Osteoblast (primary cell): Measurements from ENCODE around the gene CDK15. TPM values are rescaled to one million over a fixed set of nuclear protein-coding genes. Genes with fewer than 3 reads are reported as not detected.

Experiments used
- DNase-seq: peaks from one replicate; pipeline ENCODE4 v3.0.0; 2011; ENCODE audit warnings: low spot score, mixed read lengths; ENCODE audit not compliant: insufficient read length; ENCODE audit errors: missing footprints
- H2AFZ ChIP-seq: 2 replicates; pipeline ENCODE4 v1.6.0; 2011; ENCODE audit warnings: mild to moderate bottlenecking, low read length
- H3K27ac ChIP-seq: 2 replicates; pipeline ENCODE4 v1.5.1; 2011; ENCODE audit warnings: mild to moderate bottlenecking, low read depth, low read length, moderate library complexity
- H3K27me3 ChIP-seq: 2 replicates; pipeline ENCODE4 v1.6.0; 2012; ENCODE audit warnings: mild to moderate bottlenecking, control low read depth, inconsistent platforms, low read length, moderate library complexity; ENCODE audit not compliant: insufficient read depth
- H3K36me3 ChIP-seq: 2 replicates; pipeline ENCODE4 v1.5.1; 2011; ENCODE audit warnings: mild to moderate bottlenecking, low read length, control low read depth, moderate library complexity; ENCODE audit not compliant: insufficient read depth
- H3K4me1 ChIP-seq: 2 replicates; pipeline ENCODE4 v1.5.1; 2011; ENCODE audit warnings: mild to moderate bottlenecking, low read length, control low read depth, moderate library complexity; ENCODE audit not compliant: insufficient read depth
- H3K4me2 ChIP-seq: 2 replicates; pipeline ENCODE4 v1.6.0; 2011; ENCODE audit warnings: mild to moderate bottlenecking, low read length; ENCODE audit not compliant: insufficient read depth
- H3K4me3 ChIP-seq: fragments of 200-600 bp; sonication (generic); 3 replicates; pipeline ENCODE4 v1.5.1; 2012; ENCODE audit warnings: mild to moderate bottlenecking, low read length, inconsistent platforms; ENCODE audit not compliant: insufficient read depth
- H3K79me2 ChIP-seq: 2 replicates; pipeline ENCODE4 v1.6.0; 2012; ENCODE audit warnings: mild to moderate bottlenecking, low read length, control low read depth, inconsistent platforms; ENCODE audit not compliant: insufficient read depth
- H3K9me3 ChIP-seq: 2 replicates; pipeline ENCODE4 v1.5.1; 2011; ENCODE audit warnings: low read depth, low read length, control low read depth
- H4K20me1 ChIP-seq: 2 replicates; pipeline ENCODE4 v1.6.0; 2012; ENCODE audit warnings: mild to moderate bottlenecking, low read length, control low read depth; ENCODE audit not compliant: insufficient read depth
- total RNA-seq: library from RNA; depleted of rRNA; stranded (reverse); fragments of >200 nt; gene quantifications from 2 replicates; pipeline ENCODE4 v1.2.3, GENCODE V29; 2012
- TF ChIP-seq, protein P1 (sequence below): IDR thresholded peaks from 2 replicates; pipeline ENCODE4 v1.5.1; 2011; ENCODE audit warnings: mild to moderate bottlenecking, low read depth, low read length, moderate library complexity; ENCODE audit errors: extremely low read depth

The CDK15 gene
- total RNA-seq, 1 donor: 4.7 TPM

DNA sequence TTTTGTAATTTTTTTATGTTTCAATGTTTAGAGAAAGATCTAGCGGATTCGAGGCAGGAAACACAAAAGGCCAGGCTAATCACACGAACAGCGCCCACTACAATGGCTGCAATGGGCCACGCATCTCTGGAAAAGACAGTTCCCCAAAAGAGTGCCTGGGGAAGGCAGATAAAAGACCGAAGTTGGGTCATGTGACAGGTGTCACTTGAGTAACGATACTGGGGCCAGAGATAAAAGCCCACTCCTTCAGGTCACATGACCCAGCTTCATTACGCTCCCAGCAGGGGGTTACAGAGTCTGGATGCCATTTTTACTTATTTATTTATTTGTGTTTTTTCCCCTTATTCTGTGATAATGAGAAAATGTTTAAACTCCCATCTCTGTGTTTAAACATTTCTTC is 95.4 kb downstream of the CDK15 start:
- H3K79me2 ChIP-seq: no peaks in the 10 kb centered on the region
- no peak overlapping the region for H2AFZ ChIP-seq
- no peak overlapping the region for H3K27ac ChIP-seq
- no peaks in the 10 kb centered on the region for H3K36me3 ChIP-seq
- TF ChIP-seq, protein P1, sequence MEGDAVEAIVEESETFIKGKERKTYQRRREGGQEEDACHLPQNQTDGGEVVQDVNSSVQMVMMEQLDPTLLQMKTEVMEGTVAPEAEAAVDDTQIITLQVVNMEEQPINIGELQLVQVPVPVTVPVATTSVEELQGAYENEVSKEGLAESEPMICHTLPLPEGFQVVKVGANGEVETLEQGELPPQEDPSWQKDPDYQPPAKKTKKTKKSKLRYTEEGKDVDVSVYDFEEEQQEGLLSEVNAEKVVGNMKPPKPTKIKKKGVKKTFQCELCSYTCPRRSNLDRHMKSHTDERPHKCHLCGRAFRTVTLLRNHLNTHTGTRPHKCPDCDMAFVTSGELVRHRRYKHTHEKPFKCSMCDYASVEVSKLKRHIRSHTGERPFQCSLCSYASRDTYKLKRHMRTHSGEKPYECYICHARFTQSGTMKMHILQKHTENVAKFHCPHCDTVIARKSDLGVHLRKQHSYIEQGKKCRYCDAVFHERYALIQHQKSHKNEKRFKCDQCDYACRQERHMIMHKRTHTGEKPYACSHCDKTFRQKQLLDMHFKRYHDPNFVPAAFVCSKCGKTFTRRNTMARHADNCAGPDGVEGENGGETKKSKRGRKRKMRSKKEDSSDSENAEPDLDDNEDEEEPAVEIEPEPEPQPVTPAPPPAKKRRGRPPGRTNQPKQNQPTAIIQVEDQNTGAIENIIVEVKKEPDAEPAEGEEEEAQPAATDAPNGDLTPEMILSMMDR: no peak
- no peaks in the 10 kb centered on the region for H3K9me3 ChIP-seq
- H3K4me2 ChIP-seq: no peak overlapping the region
- DNase-seq: no peak
- no peaks in the 10 kb centered on the region for H4K20me1 ChIP-seq
- peaks cover 11% of the 10 kb centered on the region for H3K4me1 ChIP-seq
- no peaks in the 10 kb centered on the region for H3K27me3 ChIP-seq
- no peak overlapping the region for H3K4me3 ChIP-seq

DNA sequence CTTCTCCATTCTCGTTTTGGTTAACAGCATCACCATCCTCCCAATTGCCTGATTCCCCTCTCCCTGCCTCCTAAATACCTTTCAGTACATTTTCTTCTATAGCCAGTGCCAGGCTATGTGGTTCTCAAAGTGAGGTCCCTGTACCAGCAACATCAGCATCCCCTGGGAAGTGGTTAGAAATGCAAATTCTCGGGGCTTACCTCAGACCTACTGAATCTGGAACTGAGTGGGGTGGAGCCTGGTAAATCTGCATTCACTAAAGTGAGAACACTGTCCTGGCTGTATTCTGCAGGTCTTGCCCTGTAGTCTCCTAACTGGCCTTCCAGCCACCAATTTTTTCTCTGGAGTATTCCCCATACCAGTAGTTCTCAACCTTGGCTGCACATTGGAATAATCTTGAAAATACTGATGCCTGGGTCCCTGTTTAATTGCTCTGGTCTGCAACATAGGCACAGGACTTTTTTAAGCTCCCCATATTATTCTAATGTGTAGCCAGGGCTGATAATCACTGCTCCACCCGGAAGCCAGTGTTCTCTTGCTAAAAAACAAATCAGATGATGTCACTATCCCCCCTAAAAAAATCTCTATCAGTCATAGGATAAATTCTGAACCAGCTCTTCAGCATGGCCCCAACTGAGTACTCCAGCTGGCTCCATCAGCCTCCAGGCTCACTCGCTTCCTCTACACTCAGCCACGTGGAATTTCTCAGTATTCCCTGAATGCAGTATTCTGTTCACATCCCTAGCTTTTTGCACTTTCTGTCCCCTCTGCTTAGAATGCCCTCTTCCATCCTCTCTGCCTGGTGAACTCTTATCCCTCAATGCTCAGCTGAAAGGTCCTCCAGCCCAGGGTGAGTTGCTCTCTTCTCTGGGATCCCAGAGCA is 98.4 kb downstream of the CDK15 start:
- Histone ChIP-seq H3K9me3 (no peaks in the 10 kb centered on the region), H3K4me2 (peak overlapping the region; percentile 12), H3K4me3 (no peak overlapping the region), H3K27ac (no peak overlapping the region), H4K20me1 (no peaks in the 10 kb centered on the region), H2AFZ (peak overlapping the region; percentile 74), H3K79me2 (no peaks in the 10 kb centered on the region), H3K36me3 (no peaks in the 10 kb centered on the region), H3K4me1 (peaks cover 34% of the 10 kb centered on the region), H3K27me3 (no peaks in the 10 kb centered on the region)
- TF ChIP-seq, protein P1: no peak
- DNase-seq: no peak

DNA sequence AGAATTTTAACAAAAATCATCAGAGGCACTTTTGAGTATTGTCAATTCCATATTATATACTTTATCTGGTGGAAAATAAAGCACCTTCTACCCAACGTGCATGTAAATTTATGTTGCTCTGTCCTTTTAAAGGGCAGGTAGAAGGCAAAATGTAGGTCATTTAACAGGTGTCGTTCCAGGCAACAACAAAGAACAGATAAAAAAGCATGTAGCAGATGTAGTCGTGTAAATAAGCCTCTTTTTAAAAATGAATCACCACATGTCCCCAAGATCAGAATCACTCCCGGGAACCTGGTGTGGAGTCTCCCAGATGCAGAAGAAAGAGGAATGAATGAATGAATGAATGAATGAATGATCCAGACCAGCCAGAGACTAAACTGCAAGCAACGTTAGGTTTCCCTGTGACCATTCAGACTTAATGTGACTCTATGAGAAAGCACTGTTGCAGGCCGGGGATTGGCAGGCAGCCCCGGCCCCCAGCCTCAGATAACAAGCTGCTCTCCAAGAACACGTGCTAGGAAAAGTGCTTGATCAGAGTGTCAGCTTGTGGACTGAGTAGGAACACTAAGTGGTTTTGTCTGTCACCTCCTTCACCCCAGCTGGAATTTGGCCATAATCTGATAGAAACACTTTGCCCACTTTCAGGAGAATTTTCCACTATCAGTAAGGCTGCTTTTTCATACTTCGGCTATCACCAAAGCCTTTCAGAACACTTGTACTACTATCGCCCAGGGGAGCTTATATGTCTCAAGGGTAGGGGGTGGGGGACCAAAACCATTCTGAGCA is 100.6 kb downstream of the CDK15 start:
- TF ChIP-seq, protein P1: no peak
- Histone ChIP-seq H3K4me1 (peaks cover 37% of the 10 kb centered on the region), H3K4me2 (no peak overlapping the region), H3K36me3 (no peaks in the 10 kb centered on the region), H3K27me3 (no peaks in the 10 kb centered on the region), H3K4me3 (no peak overlapping the region), H4K20me1 (no peaks in the 10 kb centered on the region), H3K9me3 (no peaks in the 10 kb centered on the region), H3K27ac (no peak overlapping the region), H2AFZ (peak overlapping the region; percentile 5), H3K79me2 (no peaks in the 10 kb centered on the region)
- DNase-seq: no peak

DNA sequence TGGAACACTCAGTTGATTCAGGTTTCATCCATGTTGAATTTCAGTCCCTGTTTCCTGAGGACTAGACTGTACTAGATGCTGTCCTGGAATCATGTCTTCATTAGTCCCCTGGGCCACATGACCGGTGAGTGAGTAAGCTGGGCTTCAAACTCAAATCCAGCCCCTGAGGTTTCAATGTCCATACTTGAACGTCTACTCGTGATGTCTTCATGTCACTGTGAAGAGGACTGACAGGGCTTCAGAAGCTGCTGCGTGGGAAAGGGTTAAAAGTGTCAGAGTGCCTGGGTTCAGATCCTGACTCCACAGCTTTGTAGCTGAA is 101.2 kb downstream of the CDK15 start:
- Histone ChIP-seq H2AFZ (peak overlapping the region; percentile 5), H3K36me3 (no peaks in the 10 kb centered on the region), H3K4me3 (no peak overlapping the region), H3K27me3 (no peaks in the 10 kb centered on the region), H3K9me3 (no peaks in the 10 kb centered on the region), H4K20me1 (no peaks in the 10 kb centered on the region), H3K4me2 (no peak overlapping the region), H3K27ac (no peak overlapping the region), H3K79me2 (no peaks in the 10 kb centered on the region), H3K4me1 (peaks cover 37% of the 10 kb centered on the region)
- TF ChIP-seq, protein P1: no peak
- no peak for DNase-seq
